ENCODE results near the gene PLCD1. TPM values are rescaled to one million over a fixed set of nuclear protein-coding genes. Genes with fewer than 3 reads are reported as not detected.

The PLCD1 gene
- total RNA-seq, 1 experiment from 2014 or later: 22.2 TPM

GRCh38 chr3:38015984-38016383 is 13.5 kb downstream of the PLCD1 start:
- Histone ChIP-seq H3K36me3 (replicated peaks; ENCODE audit: control insufficient read depth, insufficient read depth, low read length) (peaks cover 2% of the 10 kb centered on the region), H3K4me3 (ENCODE audit: insufficient read depth, low read depth, low read length) (no peak overlapping the region), H3K27me3 (ENCODE audit: control insufficient read depth, insufficient read depth, low read length) (no peaks in the 10 kb centered on the region)
- no peak for DNase-seq

- no peak for DNase-seq
- Histone ChIP-seq H3K4me3 (ENCODE audit: insufficient read depth, low read depth, low read length) (no peak overlapping the region), H3K36me3 (replicated peaks; ENCODE audit: control insufficient read depth, insufficient read depth, low read length) (peaks cover 2% of the 10 kb centered on the region)
These were observed 14.0 kb downstream of the PLCD1 start for GRCh38 chr3:38015485-38015884.

GRCh38 chr3:38011111-38011510 is 18.3 kb downstream of the PLCD1 start:
- no peaks in the 10 kb centered on the region for H3K27me3 ChIP-seq (ENCODE audit: control insufficient read depth, insufficient read depth, low read length)
- DNase-seq: peak; percentile 63
- peaks cover 3% of the 10 kb centered on the region; the same call in 1 of the 2 replicates for H3K36me3 ChIP-seq (replicated peaks; ENCODE audit: control insufficient read depth, insufficient read depth, low read length)
- H3K4me3 ChIP-seq (ENCODE audit: insufficient read depth, low read depth, low read length): no peak overlapping the region

More at GRCh38 chr3:38015485-38015884, 14.0 kb downstream of the PLCD1 start:
- no peaks in the 10 kb centered on the region for H3K27me3 ChIP-seq (ENCODE audit: control insufficient read depth, insufficient read depth, low read length)

- peaks cover 3% of the 10 kb centered on the region; the same call in 1 of the 2 replicates for H3K36me3 ChIP-seq (replicated peaks; ENCODE audit: control insufficient read depth, insufficient read depth, low read length)
- H3K27me3 ChIP-seq (ENCODE audit: control insufficient read depth, insufficient read depth, low read length): no peaks in the 10 kb centered on the region
- no peak overlapping the region for H3K4me3 ChIP-seq (ENCODE audit: insufficient read depth, low read depth, low read length)
These were observed 19.4 kb downstream of the PLCD1 start for GRCh38 chr3:38009807-38010591.

GRCh38 chr3:38008971-38009580 is 20.4 kb downstream of the PLCD1 start:
- DNase-seq: no peak
- peaks cover 3% of the 10 kb centered on the region; the same call in 1 of the 2 replicates for H3K36me3 ChIP-seq (replicated peaks; ENCODE audit: control insufficient read depth, insufficient read depth, low read length)
- no peaks in the 10 kb centered on the region for H3K27me3 ChIP-seq (ENCODE audit: control insufficient read depth, insufficient read depth, low read length)
- no peak overlapping the region for H3K4me3 ChIP-seq (ENCODE audit: insufficient read depth, low read depth, low read length)

More at GRCh38 chr3:38009807-38010591, 19.4 kb downstream of the PLCD1 start:
- peak; percentile 49 for DNase-seq

GRCh38 chr3:38008191-38008701 is 21.2 kb downstream of the PLCD1 start:
- Histone ChIP-seq H3K36me3 (replicated peaks; ENCODE audit: control insufficient read depth, insufficient read depth, low read length) (peaks cover 3% of the 10 kb centered on the region; the same call in 1 of the 2 replicates), H3K27me3 (ENCODE audit: control insufficient read depth, insufficient read depth, low read length) (no peaks in the 10 kb centered on the region), H3K4me3 (ENCODE audit: insufficient read depth, low read depth, low read length) (no peak overlapping the region)
- no peak for DNase-seq

- H3K4me3 ChIP-seq (ENCODE audit: insufficient read depth, low read depth, low read length): no peak overlapping the region
- DNase-seq: no peak
- H3K36me3 ChIP-seq (replicated peaks; ENCODE audit: control insufficient read depth, insufficient read depth, low read length): peaks cover 3% of the 10 kb centered on the region; the same call in 1 of the 2 replicates
- no peaks in the 10 kb centered on the region for H3K27me3 ChIP-seq (ENCODE audit: control insufficient read depth, insufficient read depth, low read length)
These were observed 21.7 kb downstream of the PLCD1 start for GRCh38 chr3:38007754-38008090.

GRCh38 chr3:38006445-38006995 is 22.9 kb downstream of the PLCD1 start:
- no peak for DNase-seq
- Histone ChIP-seq H3K27me3 (ENCODE audit: control insufficient read depth, insufficient read depth, low read length) (no peaks in the 10 kb centered on the region), H3K4me3 (ENCODE audit: insufficient read depth, low read depth, low read length) (no peak overlapping the region), H3K36me3 (replicated peaks; ENCODE audit: control insufficient read depth, insufficient read depth, low read length) (peaks cover 3% of the 10 kb centered on the region; the same call in 1 of the 2 replicates)

- Histone ChIP-seq H3K27me3 (ENCODE audit: control insufficient read depth, insufficient read depth, low read length) (no peaks in the 10 kb centered on the region), H3K4me3 (ENCODE audit: insufficient read depth, low read depth, low read length) (no peak overlapping the region), H3K36me3 (replicated peaks; ENCODE audit: control insufficient read depth, insufficient read depth, low read length) (peaks cover 3% of the 10 kb centered on the region; the same call in 1 of the 2 replicates)
- no peak for DNase-seq
These were observed 23.4 kb downstream of the PLCD1 start for GRCh38 chr3:38006031-38006430.

GRCh38 chr3:38005076-38006020 is 24.1 kb downstream of the PLCD1 start:
- no peak for DNase-seq
- Histone ChIP-seq H3K36me3 (replicated peaks; ENCODE audit: control insufficient read depth, insufficient read depth, low read length) (peaks cover 3% of the 10 kb centered on the region; the same call in 1 of the 2 replicates), H3K27me3 (ENCODE audit: control insufficient read depth, insufficient read depth, low read length) (no peaks in the 10 kb centered on the region), H3K4me3 (ENCODE audit: insufficient read depth, low read depth, low read length) (no peak overlapping the region)

- no peaks in the 10 kb centered on the region for H3K27me3 ChIP-seq (ENCODE audit: control insufficient read depth, insufficient read depth, low read length)
- peaks cover 3% of the 10 kb centered on the region; the same call in 1 of the 2 replicates for H3K36me3 ChIP-seq (replicated peaks; ENCODE audit: control insufficient read depth, insufficient read depth, low read length)
- peak; percentile 81 for DNase-seq
- no peak overlapping the region for H3K4me3 ChIP-seq (ENCODE audit: insufficient read depth, low read depth, low read length)
These were observed 24.9 kb downstream of the PLCD1 start for GRCh38 chr3:38004415-38005075.

GRCh38 chr3:38003817-38004414 is 25.5 kb downstream of the PLCD1 start:
- DNase-seq: peak; percentile 53
- no peaks in the 10 kb centered on the region for H3K27me3 ChIP-seq (ENCODE audit: control insufficient read depth, insufficient read depth, low read length)

GRCh38 chr3:38003371-38003816 is 26.0 kb downstream of the PLCD1 start:
- DNase-seq: peak; percentile 95
- peaks cover 4% of the 10 kb centered on the region for H3K27me3 ChIP-seq (ENCODE audit: control insufficient read depth, insufficient read depth, low read length)
- peaks cover 3% of the 10 kb centered on the region; the same call in 1 of the 2 replicates for H3K36me3 ChIP-seq (replicated peaks; ENCODE audit: control insufficient read depth, insufficient read depth, low read length)
- no peak overlapping the region for H3K4me3 ChIP-seq (ENCODE audit: insufficient read depth, low read depth, low read length)

More at GRCh38 chr3:38003817-38004414, 25.5 kb downstream of the PLCD1 start:
- Histone ChIP-seq H3K4me3 (ENCODE audit: insufficient read depth, low read depth, low read length) (no peak overlapping the region), H3K36me3 (replicated peaks; ENCODE audit: control insufficient read depth, insufficient read depth, low read length) (peaks cover 3% of the 10 kb centered on the region; the same call in 1 of the 2 replicates)

Data from H7 (cell line).